ENCODE results near the gene RBP3. TPM values are rescaled to one million over a fixed set of nuclear protein-coding genes. Genes with fewer than 3 reads are reported as not detected.
"Not testable (repeated sequence)": the region's sequence is repeated elsewhere in the genome, so short reads cannot be mapped to it uniquely, and the experiment has no call there.

Gene RBP3
- total RNA-seq, 1 experiment from 2014 or later = not detected

- no peaks in the 10 kb centered on the region for H3K27me3 ChIP-seq (replicated peaks)
- H3K36me3 ChIP-seq = no peaks in the 10 kb centered on the region
- H3K4me3 ChIP-seq = peak overlapping the region; percentile 59
- DNase-seq (ENCODE audit: low read depth in 1 of 2, low spot score in 2 of 2) = no peak
- H3K27ac ChIP-seq = no peak overlapping the region
- H3K9me3 ChIP-seq (replicated peaks) = no peaks in the 10 kb centered on the region
- H3K4me1 ChIP-seq (replicated peaks) = peaks cover 13% of the 10 kb centered on the region
Observed at GRCh38 chr10:47383261-47384147, 35.3 kb downstream of the RBP3 start.

GRCh38 chr10:47384148-47384921, 36.2 kb downstream of the RBP3 start, which contains the start of gene ZNF488:
TSS of gene ZNF488 (minus strand) at chr10:47384293. CDS start at chr10:47368829, 15,464 bp downstream.
- Histone ChIP-seq H3K36me3 (no peaks in the 10 kb centered on the region), H3K4me3 (peak within 1 kb of the TSS; percentile 59), H3K27ac (peak within 1 kb of the TSS; percentile 57), H3K4me1 (replicated peaks) (peaks cover 13% of the 10 kb centered on the region), H3K9me3 (replicated peaks) (no peaks in the 10 kb centered on the region), H3K27me3 (replicated peaks) (no peaks in the 10 kb centered on the region)
- DNase-seq (ENCODE audit: low read depth in 1 of 2, low spot score in 2 of 2) = peak; percentile 89 to 92

- H3K27ac ChIP-seq; H3K4me3 ChIP-seq; H3K36me3 ChIP-seq; H3K9me3 ChIP-seq (replicated peaks); DNase-seq (ENCODE audit: low read depth in 1 of 2, low spot score in 2 of 2); H3K27me3 ChIP-seq (replicated peaks): not testable (repeated sequence)
- H3K4me1 ChIP-seq (replicated peaks) = peaks cover 13% of the 10 kb centered on the region
Observed at GRCh38 chr10:47386104-47386503, 37.9 kb downstream of the RBP3 start.

- no peak overlapping the region for H3K4me3 ChIP-seq
- H3K27me3 ChIP-seq (replicated peaks) = peaks cover 9% of the 10 kb centered on the region
- DNase-seq (ENCODE audit: low read depth in 1 of 2, low spot score in 2 of 2) = no peak
- peaks cover 8% of the 10 kb centered on the region for H3K4me1 ChIP-seq (replicated peaks)
- H3K27ac ChIP-seq = no peak overlapping the region
- H3K9me3 ChIP-seq (replicated peaks) = no peaks in the 10 kb centered on the region
- no peaks in the 10 kb centered on the region for H3K36me3 ChIP-seq
Observed at GRCh38 chr10:47388879-47389278, 40.7 kb downstream of the RBP3 start.

GRCh38 chr10:47389619-47390018, 41.5 kb downstream of the RBP3 start:
- no peak for DNase-seq (ENCODE audit: low read depth in 1 of 2, low spot score in 2 of 2)
- no peak overlapping the region for H3K4me3 ChIP-seq
- H3K9me3 ChIP-seq (replicated peaks) = no peaks in the 10 kb centered on the region
- no peak overlapping the region for H3K27ac ChIP-seq
- no peaks in the 10 kb centered on the region for H3K36me3 ChIP-seq
- H3K4me1 ChIP-seq (replicated peaks) = peaks cover 5% of the 10 kb centered on the region; the same call in 1 of the 2 replicates
- peaks cover 14% of the 10 kb centered on the region for H3K27me3 ChIP-seq (replicated peaks)

- Histone ChIP-seq H3K27ac (no peak overlapping the region), H3K9me3 (replicated peaks) (no peaks in the 10 kb centered on the region), H3K27me3 (replicated peaks) (peaks cover 13% of the 10 kb centered on the region), H3K4me1 (replicated peaks) (peaks cover 6% of the 10 kb centered on the region), H3K4me3 (no peak overlapping the region), H3K36me3 (no peaks in the 10 kb centered on the region)
- peak in 1 of 2 experiments; percentile 22 for DNase-seq (ENCODE audit: low read depth in 1 of 2, low spot score in 2 of 2)
Observed at GRCh38 chr10:47396311-47396717, 48.2 kb downstream of the RBP3 start.

- Histone ChIP-seq H3K9me3 (replicated peaks) (no peaks in the 10 kb centered on the region), H3K27me3 (replicated peaks) (peaks cover 13% of the 10 kb centered on the region), H3K4me3 (no peak overlapping the region), H3K4me1 (replicated peaks) (peaks cover 11% of the 10 kb centered on the region), H3K27ac (no peak overlapping the region), H3K36me3 (no peaks in the 10 kb centered on the region)
- DNase-seq (ENCODE audit: low read depth in 1 of 2, low spot score in 2 of 2) = no peak
Observed at GRCh38 chr10:47397256-47397655, 49.1 kb downstream of the RBP3 start.

- Histone ChIP-seq H3K4me1 (replicated peaks) (peaks cover 41% of the 10 kb centered on the region), H3K4me3 (no peak overlapping the region), H3K27me3 (replicated peaks) (peaks cover 3% of the 10 kb centered on the region; the same call in 1 of the 2 replicates), H3K27ac (no peak overlapping the region), H3K36me3 (no peaks in the 10 kb centered on the region), H3K9me3 (replicated peaks) (no peaks in the 10 kb centered on the region)
- DNase-seq (ENCODE audit: low read depth in 1 of 2, low spot score in 2 of 2) = no peak
Observed at GRCh38 chr10:47400251-47400650, 52.1 kb downstream of the RBP3 start.

GRCh38 chr10:47400786-47401185, 52.6 kb downstream of the RBP3 start:
- Histone ChIP-seq H3K4me3 (no peak overlapping the region), H3K9me3 (replicated peaks) (no peaks in the 10 kb centered on the region), H3K27ac (no peak overlapping the region), H3K27me3 (replicated peaks) (peaks cover 1% of the 10 kb centered on the region; the same call in 1 of the 2 replicates), H3K4me1 (replicated peaks) (peaks cover 46% of the 10 kb centered on the region), H3K36me3 (no peaks in the 10 kb centered on the region)
- DNase-seq (ENCODE audit: low read depth in 1 of 2, low spot score in 2 of 2) = no peak

GRCh38 chr10:47401210-47401609, 53.0 kb downstream of the RBP3 start:
- DNase-seq (ENCODE audit: low read depth in 1 of 2, low spot score in 2 of 2) = no peak
- Histone ChIP-seq H3K4me1 (replicated peaks) (peaks cover 49% of the 10 kb centered on the region), H3K27ac (no peak overlapping the region), H3K9me3 (replicated peaks) (no peaks in the 10 kb centered on the region), H3K36me3 (no peaks in the 10 kb centered on the region), H3K27me3 (replicated peaks) (no peaks in the 10 kb centered on the region), H3K4me3 (no peak overlapping the region)

- no peak overlapping the region for H3K4me3 ChIP-seq
- no peaks in the 10 kb centered on the region for H3K9me3 ChIP-seq (replicated peaks)
- H3K27ac ChIP-seq = peak overlapping the region; percentile 78
- H3K27me3 ChIP-seq (replicated peaks) = no peaks in the 10 kb centered on the region
- H3K4me1 ChIP-seq (replicated peaks) = peaks cover 53% of the 10 kb centered on the region
- DNase-seq (ENCODE audit: low read depth in 1 of 2, low spot score in 2 of 2) = no peak
- no peaks in the 10 kb centered on the region for H3K36me3 ChIP-seq
Observed at GRCh38 chr10:47401874-47402640, 53.9 kb downstream of the RBP3 start.

GRCh38 chr10:47402641-47403301, 54.6 kb downstream of the RBP3 start:
- Histone ChIP-seq H3K27me3 (replicated peaks) (no peaks in the 10 kb centered on the region), H3K36me3 (no peaks in the 10 kb centered on the region), H3K9me3 (replicated peaks) (no peaks in the 10 kb centered on the region), H3K4me3 (no peak overlapping the region), H3K4me1 (replicated peaks) (peaks cover 59% of the 10 kb centered on the region), H3K27ac (peak overlapping the region; percentile 78)
- DNase-seq (ENCODE audit: low read depth in 1 of 2, low spot score in 2 of 2) = peak; percentile 94 to 95

Data from SJSA1 (cell line).